HepG2 (cell line): ENCODE measurements around the gene OR2B2. TPM values are rescaled to one million over a fixed set of nuclear protein-coding genes. Genes with fewer than 3 reads are reported as not detected.

Experiments
- BHLHE40 ChIP-seq: IDR thresholded peaks from 2 replicates; pipeline ENCODE4 v1.6.1; 2011; ENCODE audit warnings: low read length, improper control_type of control experiment
- CERS6 ChIP-seq: sonication (generic); formaldehyde crosslinking; IDR thresholded peaks from 2 replicates; pipeline ENCODE4 v1.5.0; 2020; ENCODE audit warnings: missing genetic modification reagents
- CHCHD3 ChIP-seq: sonication (generic); formaldehyde crosslinking; IDR thresholded peaks from 2 replicates; pipeline ENCODE4 v1.8.0; 2022; ENCODE audit warnings: mild to moderate bottlenecking, missing genetic modification reagents, moderate library complexity
- JARID2 ChIP-seq: sonication (generic); formaldehyde crosslinking; IDR thresholded peaks from 2 replicates; pipeline ENCODE4 v1.8.1; 2023; ENCODE audit warnings: missing genetic modification reagents, inconsistent platforms; ENCODE audit not compliant: insufficient replicate concordance
- KLF9 ChIP-seq: IDR thresholded peaks from 2 replicates; pipeline ENCODE4 v1.6.1; 2016; ENCODE audit warnings: low read depth
- KMT2A ChIP-seq: sonication (generic); formaldehyde crosslinking; IDR thresholded peaks from 2 replicates; pipeline ENCODE4 v1.4.0; 2020; ENCODE audit warnings: missing genetic modification reagents
- POLR2G ChIP-seq: fragments of 200-400 bp; formaldehyde crosslinking; IDR thresholded peaks from 2 replicates; pipeline ENCODE4 v1.6.1; 2018; ENCODE audit warnings: mild to moderate bottlenecking, low read depth, low read length, moderate library complexity
- TBL1XR1 ChIP-seq: fragments of 150-350 bp; IDR thresholded peaks from 2 replicates; pipeline ENCODE4 v1.6.1; 2014; ENCODE audit warnings: borderline replicate concordance, low read length; ENCODE audit not compliant: partially characterized antibody
- ZBTB7A ChIP-seq: sonication (generic); formaldehyde crosslinking; IDR thresholded peaks from 2 replicates; pipeline ENCODE4 v1.8.0; 2022; ENCODE audit warnings: mild to moderate bottlenecking, missing genetic modification reagents
- ZEB1 ChIP-seq: IDR thresholded peaks from 2 replicates; pipeline ENCODE4 v1.6.1; 2012; ENCODE audit warnings: mild to moderate bottlenecking, low read depth, inconsistent platforms; ENCODE audit not compliant: insufficient replicate concordance
- ZHX2 ChIP-seq, 2 experiments: sonication (generic) in 1 of 2; formaldehyde crosslinking in 1 of 2; IDR thresholded peaks; 2 replicates each; pipeline versions ENCODE4 v1.6.1 to v1.9.0; 2014 to 2022; ENCODE audit warnings: antibody characterized with exemption in 1 of 2, borderline replicate concordance in 1 of 2, inconsistent platforms in 1 of 2, low read depth in 1 of 2, missing genetic modification reagents in 1 of 2
- ZNF691 ChIP-seq: sonication (generic); formaldehyde crosslinking; IDR thresholded peaks from 2 replicates; pipeline ENCODE4 v1.4.0; 2020; ENCODE audit warnings: missing genetic modification reagents, low read depth, mild to moderate bottlenecking, borderline replicate concordance
- ZNF775 ChIP-seq: sonication (generic); formaldehyde crosslinking; IDR thresholded peaks from 2 replicates; pipeline ENCODE4 v1.4.0; 2020; ENCODE audit warnings: missing genetic modification reagents, mild to moderate bottlenecking, moderate library complexity, borderline replicate concordance
- ZSCAN25 ChIP-seq: sonication (generic); formaldehyde crosslinking; IDR thresholded peaks from 2 replicates; pipeline ENCODE4 v1.8.0; 2022; ENCODE audit warnings: mild to moderate bottlenecking, missing genetic modification reagents
- ZSCAN30 ChIP-seq: sonication (generic); formaldehyde crosslinking; IDR thresholded peaks from 2 replicates; pipeline ENCODE4 v1.5.0; 2020; ENCODE audit warnings: mild to moderate bottlenecking, missing genetic modification reagents
- polyA plus RNA-seq, 8 experiments: library from polyadenylated mRNA; depleted of rRNA in 3 of 8; stranded (reverse) in 7 of 8; unstranded in 1 of 8; fragments of >200 nt; fragmentation: Illumina TruSeq in 4 of 8; extraction: Trizol in 4 of 8; gene quantifications; 2 replicates each; pipeline versions ENCODE4 v1.2.1 to v1.2.3, GENCODE V29; 2011 to 2016; ENCODE audit warnings: low read depth in 4 of 8, missing spikeins in 1 of 8, mixed read lengths in 1 of 8; ENCODE audit not compliant: insufficient read depth in 1 of 8
- total RNA-seq, 5 experiments: library from RNA; depleted of rRNA; stranded (reverse); fragments of >200 nt; fragmentation: Illumina TruSeq; extraction: Trizol; gene quantifications; 2 replicates each; pipeline ENCODE4 v1.2.3, GENCODE V29; 2016; ENCODE audit warnings: low read depth in 1 of 5
- TF ChIP-seq, protein P1 (sequence below): sonication (generic); formaldehyde crosslinking; IDR thresholded peaks from 2 replicates; pipeline ENCODE4 v1.4.0; 2020; ENCODE audit warnings: missing genetic modification reagents, borderline replicate concordance
- TF ChIP-seq, protein P2 (sequence below): IDR thresholded peaks from 2 replicates; pipeline ENCODE4 v1.6.1; 2016; ENCODE audit warnings: missing biosample characterization, missing genetic modification reagents, low read depth

Gene OR2B2
- total and polyA plus RNA-seq, 2 of the 13 experiments (the other 11 are each of a cell fraction or from before 2014, with no cell fraction given): not detected

GRCh38 chr6:27862396-27863066 lies 49.7 kb downstream of the OR2B2 start (continued):
- TF ChIP-seq ZHX2 (IDR thresholded peaks at IDR 0.05; ENCODE audit: low read depth) (no peak), ZHX2 (CRISPR knock-in tag; IDR thresholded peaks at IDR 0.05; ENCODE audit: borderline replicate concordance) (no peak), TBL1XR1 (no peak), BHLHE40 (no peak), ZEB1 (no peak), CERS6 (CRISPR knock-in tag) (no peak), ZBTB7A (CRISPR knock-in tag) (no peak), KMT2A (CRISPR knock-in tag) (no peak), POLR2G (no peak), ZNF775 (CRISPR knock-in tag) (no peak), JARID2 (no peak), CHCHD3 (CRISPR knock-in tag) (no peak), ZSCAN25 (CRISPR knock-in tag) (no peak), ZSCAN30 (no peak), ZNF691 (CRISPR knock-in tag) (no peak), KLF9 (no peak)
- TF ChIP-seq, protein P1, sequence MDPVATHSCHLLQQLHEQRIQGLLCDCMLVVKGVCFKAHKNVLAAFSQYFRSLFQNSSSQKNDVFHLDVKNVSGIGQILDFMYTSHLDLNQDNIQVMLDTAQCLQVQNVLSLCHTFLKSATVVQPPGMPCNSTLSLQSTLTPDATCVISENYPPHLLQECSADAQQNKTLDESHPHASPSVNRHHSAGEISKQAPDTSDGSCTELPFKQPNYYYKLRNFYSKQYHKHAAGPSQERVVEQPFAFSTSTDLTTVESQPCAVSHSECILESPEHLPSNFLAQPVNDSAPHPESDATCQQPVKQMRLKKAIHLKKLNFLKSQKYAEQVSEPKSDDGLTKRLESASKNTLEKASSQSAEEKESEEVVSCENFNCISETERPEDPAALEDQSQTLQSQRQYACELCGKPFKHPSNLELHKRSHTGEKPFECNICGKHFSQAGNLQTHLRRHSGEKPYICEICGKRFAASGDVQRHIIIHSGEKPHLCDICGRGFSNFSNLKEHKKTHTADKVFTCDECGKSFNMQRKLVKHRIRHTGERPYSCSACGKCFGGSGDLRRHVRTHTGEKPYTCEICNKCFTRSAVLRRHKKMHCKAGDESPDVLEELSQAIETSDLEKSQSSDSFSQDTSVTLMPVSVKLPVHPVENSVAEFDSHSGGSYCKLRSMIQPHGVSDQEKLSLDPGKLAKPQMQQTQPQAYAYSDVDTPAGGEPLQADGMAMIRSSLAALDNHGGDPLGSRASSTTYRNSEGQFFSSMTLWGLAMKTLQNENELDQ (CRISPR knock-in tag): no peak
- TF ChIP-seq, protein P2, sequence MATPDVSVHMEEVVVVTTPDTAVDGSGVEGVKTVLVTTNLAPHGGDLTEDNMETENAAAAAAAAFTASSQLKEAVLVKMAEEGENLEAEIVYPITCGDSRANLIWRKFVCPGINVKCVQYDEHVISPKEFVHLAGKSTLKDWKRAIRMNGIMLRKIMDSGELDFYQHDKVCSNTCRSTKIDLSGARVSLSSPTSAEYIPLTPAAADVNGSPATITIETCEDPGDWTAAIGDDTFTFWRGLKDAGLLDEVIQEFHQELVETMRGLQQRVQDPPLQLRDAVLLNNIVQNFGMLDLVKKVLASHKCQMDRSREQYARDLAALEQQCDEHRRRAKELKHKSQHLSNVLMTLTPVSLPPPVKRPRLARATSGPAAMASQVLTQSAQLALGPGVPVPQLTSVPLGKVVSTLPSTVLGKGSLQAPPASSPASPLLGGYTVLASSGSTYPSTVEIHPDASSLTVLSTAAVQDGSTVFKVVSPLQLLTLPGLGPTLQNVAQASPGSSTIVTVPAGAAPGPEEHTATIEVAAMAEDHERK (CRISPR knock-in tag): no peak
